Skin of body (tissue), 3 donors: ENCODE data around the gene ELK1. TPM values are rescaled to one million over a fixed set of nuclear protein-coding genes. Genes with fewer than 3 reads are reported as not detected.
"Not testable (repeated sequence)": the region's sequence is repeated elsewhere in the genome, so short reads cannot be mapped to it uniquely, and the experiment has no call there.

Experiments used
- DNase-seq: peaks from one replicate; lab custom pipeline; 2025; lab: John Stamatoyannopoulos, UW
- small RNA-seq: library from RNA; depleted of rRNA; stranded (forward); fragments of <200 nt; gene quantifications from one replicate; pipeline ENCODE3, GENCODE V24; 2014; ENCODE audit warnings: low replicate concordance
- total RNA-seq: library from RNA; depleted of rRNA; stranded (reverse); fragments of >200 nt; gene quantifications from one replicate; pipeline ENCODE4 v1.2.3, GENCODE V29; 2014

Gene ELK1
- total RNA-seq, 1 donor from 2014 or later, result 8.2 TPM

GRCh38 chrX:47611926-47612325 is 38.4 kb downstream of the ELK1 start:
- DNase-seq, result no peak

GRCh38 chrX:47611489-47611888 is 38.9 kb downstream of the ELK1 start:
- no peak for DNase-seq

DNA sequence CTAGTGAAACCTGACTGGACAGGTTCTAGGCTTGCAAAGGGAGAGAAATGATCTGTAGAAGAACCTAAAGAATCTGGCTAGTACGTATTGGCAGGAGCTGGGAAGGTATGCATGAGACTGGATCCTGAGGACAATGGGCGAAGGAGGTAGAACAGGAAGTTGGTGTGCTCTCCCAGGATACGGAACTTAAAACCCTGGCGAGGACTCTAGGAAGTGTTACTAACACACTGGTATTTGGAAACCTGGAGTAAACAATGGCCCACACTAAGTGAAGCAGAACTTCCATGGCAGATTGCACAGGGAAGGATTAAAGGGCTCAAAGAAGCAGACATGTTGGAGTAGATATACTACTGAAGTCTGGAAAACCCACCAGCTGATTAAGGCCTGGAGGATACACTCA is 39.9 kb downstream of the ELK1 start:
- DNase-seq, result no peak

GRCh38 chrX:47608130-47608810 is 42.1 kb downstream of the ELK1 start:
- DNase-seq, result no peak

DNA sequence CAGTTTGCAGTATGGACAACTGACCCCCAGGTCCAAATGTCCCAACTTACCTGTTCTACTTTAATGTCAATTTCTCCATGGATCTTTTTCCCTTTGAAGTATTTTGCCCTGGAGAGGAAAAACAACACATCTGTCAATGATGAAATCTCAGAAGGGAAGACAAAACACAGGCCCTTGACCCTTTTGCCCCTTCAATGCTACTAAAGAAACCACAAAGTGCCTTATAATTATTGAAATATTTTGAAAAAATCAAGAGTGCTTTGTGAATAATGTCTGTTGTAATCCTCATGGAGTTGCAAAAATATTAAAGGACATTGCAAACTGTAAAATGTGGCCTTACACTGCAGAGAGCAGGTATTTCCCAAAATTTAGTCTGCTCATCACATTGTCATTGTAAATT is 43.3 kb downstream of the ELK1 start:
- DNase-seq, result no peak

DNA sequence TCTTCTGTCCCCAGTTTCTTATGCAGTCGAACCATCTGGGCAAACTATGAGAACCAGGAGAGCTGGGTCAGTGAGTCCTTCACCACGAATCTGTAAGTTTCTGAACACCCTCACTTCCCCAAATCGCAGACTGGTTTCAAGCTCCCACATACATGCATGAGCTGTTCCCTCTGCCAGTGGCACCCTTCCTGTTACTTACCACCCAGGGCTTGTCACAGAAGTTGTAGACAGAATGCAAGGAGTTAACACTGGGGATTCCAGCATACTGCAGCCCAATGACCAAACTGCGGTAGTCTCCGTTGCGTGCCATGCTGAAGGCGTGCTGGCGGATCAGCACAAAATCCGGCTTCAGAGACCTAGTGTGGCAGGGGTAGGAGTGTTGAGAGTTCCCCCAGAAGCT is 45.3 kb downstream of the ELK1 start:
- no peak for DNase-seq

DNA sequence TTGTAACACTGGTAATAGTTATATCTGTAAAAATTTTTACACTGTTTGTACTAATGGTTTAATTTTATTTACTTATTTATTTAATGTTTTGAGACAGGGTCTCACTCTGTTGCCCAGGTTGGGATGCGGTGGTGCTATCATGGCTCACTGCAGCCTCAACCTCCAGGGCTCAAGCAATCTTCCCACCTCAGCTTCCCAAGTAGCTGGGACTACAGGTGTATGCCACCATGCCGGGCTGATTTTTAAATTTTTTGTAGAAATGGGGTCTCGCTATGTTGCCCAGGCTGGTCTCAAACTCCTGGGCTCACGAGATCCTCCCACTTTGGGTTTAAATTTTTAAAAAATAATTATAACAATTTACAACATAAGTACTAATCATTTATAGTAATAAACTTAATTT is 47.2 kb downstream of the ELK1 start:
- DNase-seq, result not testable (repeated sequence)

DNA sequence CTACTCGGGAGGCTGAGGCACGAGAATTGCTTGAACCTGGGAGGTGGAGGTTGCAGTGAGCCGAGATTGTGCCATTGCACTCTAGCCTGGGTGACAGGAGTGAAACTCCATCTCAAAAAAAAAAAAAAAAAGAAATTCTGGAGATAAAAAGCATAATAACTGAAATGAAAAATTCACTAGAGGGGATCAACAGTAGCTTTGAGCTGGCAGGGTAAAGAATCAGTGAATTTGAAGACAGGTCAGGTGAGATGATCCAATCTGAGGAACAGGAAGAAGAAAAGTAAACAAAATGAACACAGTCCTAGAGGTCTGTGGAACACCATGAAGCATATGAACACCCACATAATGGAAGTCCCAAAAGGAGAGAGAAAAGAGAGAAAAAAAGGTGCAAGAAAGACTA is 53.1 kb downstream of the ELK1 start:
- no peak for DNase-seq

DNA sequence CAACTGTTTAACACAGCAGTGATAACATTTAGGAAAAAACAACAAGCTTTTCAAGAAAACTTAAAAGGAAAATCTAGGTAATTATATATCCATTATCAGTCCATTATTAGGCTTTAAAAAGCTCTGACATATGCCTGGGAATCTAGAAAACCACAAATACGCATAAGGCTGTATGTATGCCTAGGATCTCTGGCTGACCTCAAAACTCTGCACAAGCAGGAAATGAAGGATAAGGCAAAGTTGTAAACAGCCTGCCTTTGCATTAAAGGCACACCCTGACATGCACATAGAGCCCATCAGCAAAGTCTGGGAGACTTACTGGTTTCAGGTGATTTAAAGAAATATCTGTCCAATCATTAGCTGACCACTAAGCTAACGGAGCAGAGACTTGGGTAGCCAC is 54.1 kb downstream of the ELK1 start:
- no peak for DNase-seq

GRCh38 chrX:47595716-47596251 is 54.6 kb downstream of the ELK1 start:
- DNase-seq, result no peak

- DNase-seq, result no peak
Observed at GRCh38 chrX:47593522-47593921, 56.8 kb downstream of the ELK1 start.

- DNase-seq, result no peak
Observed at GRCh38 chrX:47590984-47591383, 59.4 kb downstream of the ELK1 start.

GRCh38 chrX:47587906-47588735 is 62.2 kb downstream of the ELK1 start:
- no peak for DNase-seq

- no peak for DNase-seq
Observed at GRCh38 chrX:47587091-47587891, 63.1 kb downstream of the ELK1 start.

DNA sequence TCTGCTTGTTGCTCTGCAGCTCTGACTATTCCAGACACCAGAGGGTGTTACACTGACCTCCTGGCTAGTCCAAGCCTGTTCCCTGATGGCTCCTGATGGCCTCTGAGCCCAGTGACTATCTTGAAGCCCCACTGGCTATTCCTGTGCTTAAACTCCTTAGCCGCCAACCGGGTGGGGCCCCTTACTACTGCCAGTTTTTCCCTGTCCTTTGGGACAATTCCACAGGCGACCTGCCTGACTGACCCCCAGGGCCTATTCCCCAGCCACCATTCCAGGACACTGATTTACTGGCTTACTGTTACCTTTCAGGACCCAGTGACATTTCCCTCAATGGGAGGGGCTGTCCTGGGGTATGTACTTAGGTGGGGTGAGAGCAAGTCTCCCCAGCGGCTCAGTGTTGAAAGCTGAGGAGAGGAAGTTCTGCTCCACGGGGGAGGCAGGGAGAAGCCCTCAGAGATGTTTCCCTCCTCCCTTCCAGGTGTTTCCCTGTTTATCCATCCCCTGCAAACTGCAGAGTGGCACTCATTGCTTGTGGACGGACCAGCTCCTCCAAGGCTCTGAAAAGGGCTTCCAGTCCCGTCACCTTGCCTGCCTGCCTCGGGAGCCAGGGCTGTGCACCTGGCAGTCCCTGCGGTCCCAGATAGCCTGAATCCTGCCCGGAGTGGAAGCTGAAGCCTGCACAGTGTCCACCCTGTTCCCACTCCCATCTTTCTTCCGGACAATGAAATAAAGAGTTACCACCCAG is 64.1 kb downstream of the ELK1 start:
- no peak for DNase-seq

Small RNA genes within 50 kb of the gene (small RNA-seq; reads per million reads assigned to genes)
- gene MIR4769, result not detected

Other genes starting within 250 kb of the ELK1 start
- gene ZNF41, start 167.3 kb downstream of the ELK1 start, total RNA-seq, result 8.1 TPM
- gene ARAF, start 89.4 kb downstream of the ELK1 start, total RNA-seq, result 11.9 TPM
- gene TIMP1, start 68.1 kb downstream of the ELK1 start, total RNA-seq, result 51.4 TPM
- 0.30 TPM for gene SYN1, start 30.7 kb downstream of the ELK1 start, total RNA-seq
- 2.5 TPM for gene CFP, start 20.6 kb downstream of the ELK1 start, total RNA-seq
- gene UXT, start 8.6 kb upstream of the ELK1 start, total RNA-seq, result 75.8 TPM
- gene ZNF81, start 186.3 kb upstream of the ELK1 start, total RNA-seq, result 5.2 TPM